DOHH2 (cell line): ENCODE data around the gene KIRREL3.

ENCODE experiments used
- EZH2phosphoT487 ChIP-seq: fragments of 200-600 bp; sonication (generic); IDR thresholded peaks from 2 replicates; pipeline ENCODE4 v1.6.1; 2017; ENCODE audit warnings: borderline replicate concordance, mild to moderate bottlenecking, antibody characterized with exemption, low read length, moderate library complexity, mixed read lengths
- TF ChIP-seq, protein P1 (sequence below): fragments of 200-600 bp; sonication (generic); IDR thresholded peaks from one replicate; pipeline ENCODE4 v1.5.1; 2014; ENCODE audit warnings: antibody characterized with exemption, mild to moderate bottlenecking, low read depth, low read length; ENCODE audit not compliant: poor library complexity, severe bottlenecking

- TF ChIP-seq, protein P1, sequence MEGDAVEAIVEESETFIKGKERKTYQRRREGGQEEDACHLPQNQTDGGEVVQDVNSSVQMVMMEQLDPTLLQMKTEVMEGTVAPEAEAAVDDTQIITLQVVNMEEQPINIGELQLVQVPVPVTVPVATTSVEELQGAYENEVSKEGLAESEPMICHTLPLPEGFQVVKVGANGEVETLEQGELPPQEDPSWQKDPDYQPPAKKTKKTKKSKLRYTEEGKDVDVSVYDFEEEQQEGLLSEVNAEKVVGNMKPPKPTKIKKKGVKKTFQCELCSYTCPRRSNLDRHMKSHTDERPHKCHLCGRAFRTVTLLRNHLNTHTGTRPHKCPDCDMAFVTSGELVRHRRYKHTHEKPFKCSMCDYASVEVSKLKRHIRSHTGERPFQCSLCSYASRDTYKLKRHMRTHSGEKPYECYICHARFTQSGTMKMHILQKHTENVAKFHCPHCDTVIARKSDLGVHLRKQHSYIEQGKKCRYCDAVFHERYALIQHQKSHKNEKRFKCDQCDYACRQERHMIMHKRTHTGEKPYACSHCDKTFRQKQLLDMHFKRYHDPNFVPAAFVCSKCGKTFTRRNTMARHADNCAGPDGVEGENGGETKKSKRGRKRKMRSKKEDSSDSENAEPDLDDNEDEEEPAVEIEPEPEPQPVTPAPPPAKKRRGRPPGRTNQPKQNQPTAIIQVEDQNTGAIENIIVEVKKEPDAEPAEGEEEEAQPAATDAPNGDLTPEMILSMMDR = no peak
- TF ChIP-seq EZH2phosphoT487 = no peak
Measured at GRCh38 chr11:126533560-126533959, 467.0 kb downstream of the KIRREL3 start.
